Erythroblast (primary cell): Measurements from ENCODE around the gene KRT86.

Source experiments
- GATA1 ChIP-seq: IDR thresholded peaks from 2 replicates; pipeline ENCODE4 v1.6.1; 2011; ENCODE audit warnings: low read depth, mild to moderate bottlenecking, control low read depth, low read length, moderate library complexity
- POLR2A ChIP-seq: IDR thresholded peaks from 2 replicates; pipeline ENCODE4 v1.6.1; 2011; ENCODE audit warnings: mild to moderate bottlenecking, low read length

DNA sequence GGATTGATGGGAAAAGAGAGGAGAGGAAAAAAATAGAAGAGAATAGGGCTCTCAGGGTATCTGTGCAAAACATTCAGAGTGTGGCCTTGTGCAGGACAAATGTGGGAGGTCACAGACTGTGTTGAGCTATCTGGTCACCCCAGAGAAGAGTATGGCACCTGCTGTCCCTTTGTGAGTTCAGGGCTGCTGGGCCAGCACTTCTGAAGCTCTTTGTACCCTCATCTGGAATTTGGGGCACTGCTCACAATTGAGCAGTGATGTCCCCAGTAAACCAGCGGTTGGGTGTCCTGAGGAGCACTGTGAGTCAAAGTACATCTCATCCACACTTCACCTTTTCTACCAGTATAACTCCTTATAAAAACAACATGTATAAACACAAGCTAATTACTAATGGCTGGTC lies 19.5 kb downstream of the KRT86 start:
- TF ChIP-seq POLR2A = no peak
- TF ChIP-seq GATA1 = no peak
